ENCODE measurements around the gene GSG1L. TPM values are rescaled to one million over a fixed set of nuclear protein-coding genes. Genes with fewer than 3 reads are reported as not detected.

Gene GSG1L
- total RNA-seq, 2 donors from 2014 or later = 13.9 to 34.7 TPM

- Histone ChIP-seq H3K4me3 (no peak overlapping the region), H3K9me3 (no peaks in the 10 kb centered on the region), H3K27me3 (no peaks in the 10 kb centered on the region), H3K36me3 (no peaks in the 10 kb centered on the region), H3K4me1 (no peaks in the 10 kb centered on the region), H3K27ac (no peak overlapping the region)
- no peak for DNase-seq (ENCODE audit: low spot score)
- TF ChIP-seq, protein P1, sequence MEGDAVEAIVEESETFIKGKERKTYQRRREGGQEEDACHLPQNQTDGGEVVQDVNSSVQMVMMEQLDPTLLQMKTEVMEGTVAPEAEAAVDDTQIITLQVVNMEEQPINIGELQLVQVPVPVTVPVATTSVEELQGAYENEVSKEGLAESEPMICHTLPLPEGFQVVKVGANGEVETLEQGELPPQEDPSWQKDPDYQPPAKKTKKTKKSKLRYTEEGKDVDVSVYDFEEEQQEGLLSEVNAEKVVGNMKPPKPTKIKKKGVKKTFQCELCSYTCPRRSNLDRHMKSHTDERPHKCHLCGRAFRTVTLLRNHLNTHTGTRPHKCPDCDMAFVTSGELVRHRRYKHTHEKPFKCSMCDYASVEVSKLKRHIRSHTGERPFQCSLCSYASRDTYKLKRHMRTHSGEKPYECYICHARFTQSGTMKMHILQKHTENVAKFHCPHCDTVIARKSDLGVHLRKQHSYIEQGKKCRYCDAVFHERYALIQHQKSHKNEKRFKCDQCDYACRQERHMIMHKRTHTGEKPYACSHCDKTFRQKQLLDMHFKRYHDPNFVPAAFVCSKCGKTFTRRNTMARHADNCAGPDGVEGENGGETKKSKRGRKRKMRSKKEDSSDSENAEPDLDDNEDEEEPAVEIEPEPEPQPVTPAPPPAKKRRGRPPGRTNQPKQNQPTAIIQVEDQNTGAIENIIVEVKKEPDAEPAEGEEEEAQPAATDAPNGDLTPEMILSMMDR (IDR thresholded peaks at IDR 0.05) = no peak
Observed at GRCh38 chr16:27965801-27966200, 97.7 kb downstream of the GSG1L start.

DNA sequence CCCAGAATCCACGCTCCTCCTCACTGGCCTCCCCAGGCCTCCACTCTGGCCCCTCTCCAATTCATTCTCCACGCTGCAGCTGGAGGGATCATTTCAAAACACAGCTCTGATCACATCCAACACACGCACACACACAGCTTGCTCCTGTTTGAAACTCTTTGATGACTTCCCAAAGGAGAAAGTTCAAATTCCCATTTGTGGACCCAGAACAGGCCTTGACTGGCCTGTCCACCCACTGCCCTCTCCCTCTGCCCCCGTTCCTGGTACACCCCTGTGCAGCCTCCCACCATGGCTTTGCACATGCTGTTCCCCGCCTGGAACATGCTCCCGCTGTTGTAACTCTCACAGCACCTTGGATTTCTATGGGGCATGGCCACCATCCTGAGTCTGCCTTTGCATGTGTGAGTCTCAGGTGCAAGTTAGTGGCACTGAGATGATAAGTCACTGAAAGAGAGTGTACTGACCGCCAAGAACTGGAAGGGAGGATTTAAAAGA, 100.0 kb downstream of the GSG1L start:
- H3K4me1 ChIP-seq = no peaks in the 10 kb centered on the region
- DNase-seq (ENCODE audit: low spot score) = no peak
- no peaks in the 10 kb centered on the region for H3K27me3 ChIP-seq
- H3K9me3 ChIP-seq = no peaks in the 10 kb centered on the region
- no peaks in the 10 kb centered on the region for H3K36me3 ChIP-seq
- H3K4me3 ChIP-seq = no peak overlapping the region
- TF ChIP-seq, protein P1 (IDR thresholded peaks at IDR 0.05) = no peak
- H3K27ac ChIP-seq = no peak overlapping the region

- Histone ChIP-seq H3K36me3 (no peaks in the 10 kb centered on the region), H3K4me1 (no peaks in the 10 kb centered on the region), H3K9me3 (peaks cover 0 to 3% of the 10 kb centered on the region in 2 donors), H3K4me3 (no peak overlapping the region), H3K27ac (no peak overlapping the region), H3K27me3 (no peaks in the 10 kb centered on the region)
- DNase-seq (ENCODE audit: low spot score) = no peak
- TF ChIP-seq, protein P1 (IDR thresholded peaks at IDR 0.05) = no peak
Observed at GRCh38 chr16:27962197-27962596, 101.3 kb downstream of the GSG1L start.

- no peak overlapping the region for H3K27ac ChIP-seq
- no peak overlapping the region for H3K4me3 ChIP-seq
- no peaks in the 10 kb centered on the region for H3K4me1 ChIP-seq
- peaks cover 0 to 3% of the 10 kb centered on the region in 2 donors for H3K9me3 ChIP-seq
- H3K27me3 ChIP-seq = no peaks in the 10 kb centered on the region
- DNase-seq (ENCODE audit: low spot score) = no peak
- TF ChIP-seq, protein P1 (IDR thresholded peaks at IDR 0.05) = no peak
- no peaks in the 10 kb centered on the region for H3K36me3 ChIP-seq
Observed at GRCh38 chr16:27961296-27961620, 102.3 kb downstream of the GSG1L start.

DNA sequence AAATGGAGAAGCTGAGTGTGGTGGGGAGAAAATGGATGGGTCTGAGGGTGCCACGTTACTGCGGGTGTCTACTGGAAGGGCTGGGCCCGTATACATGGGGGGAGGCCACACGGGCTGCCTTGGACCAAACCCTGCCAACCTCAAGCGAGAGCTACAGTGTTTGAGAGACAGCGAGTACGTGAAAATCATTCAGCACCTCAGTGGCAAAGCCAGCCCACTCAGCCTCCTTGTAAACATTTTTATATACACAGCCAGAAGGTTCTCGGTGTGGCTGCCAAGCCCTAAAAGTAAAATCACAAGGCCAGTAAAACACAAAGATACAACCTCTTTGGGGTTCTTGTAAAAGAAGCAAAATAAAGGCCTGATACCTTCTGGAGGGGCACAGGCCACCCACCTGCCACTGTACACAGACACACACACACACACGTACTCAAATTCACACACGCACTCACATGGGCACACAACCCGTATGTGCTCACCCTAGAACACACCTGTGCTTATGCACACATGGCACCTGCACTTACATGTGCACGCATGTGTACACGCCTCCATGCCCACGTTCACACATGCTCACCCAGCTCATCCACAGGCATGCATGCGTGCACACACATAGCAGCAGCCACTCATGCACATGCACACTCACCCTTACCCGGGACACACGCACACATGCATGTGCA, 102.8 kb downstream of the GSG1L start:
- Histone ChIP-seq H3K4me1 (no peaks in the 10 kb centered on the region), H3K4me3 (no peak overlapping the region), H3K27ac (no peak overlapping the region), H3K36me3 (no peaks in the 10 kb centered on the region), H3K9me3 (peaks cover 0 to 4% of the 10 kb centered on the region in 2 donors), H3K27me3 (no peaks in the 10 kb centered on the region)
- TF ChIP-seq, protein P1 (IDR thresholded peaks at IDR 0.05) = no peak
- no peak for DNase-seq (ENCODE audit: low spot score)

GRCh38 chr16:27959914-27960313, 103.6 kb downstream of the GSG1L start:
- H3K27ac ChIP-seq = no peak overlapping the region
- H3K36me3 ChIP-seq = no peaks in the 10 kb centered on the region
- peaks cover 0 to 13% of the 10 kb centered on the region in 2 donors for H3K9me3 ChIP-seq
- no peaks in the 10 kb centered on the region for H3K4me1 ChIP-seq
- DNase-seq (ENCODE audit: low spot score) = no peak
- TF ChIP-seq, protein P1 (IDR thresholded peaks at IDR 0.05) = no peak
- H3K4me3 ChIP-seq = no peak overlapping the region
- no peaks in the 10 kb centered on the region for H3K27me3 ChIP-seq

All from right atrium auricular region (tissue), 2 donors.